BJ (cell line): ENCODE results near the gene PLEKHG3. TPM values are rescaled to one million over a fixed set of nuclear protein-coding genes. Genes with fewer than 3 reads are reported as not detected.

ENCODE experiments used
- CTCF ChIA-PET: fragments of 350-600 bp; formaldehyde crosslinking; extraction: SDS; loops from one replicate; lab custom pipeline; 2021; ENCODE audit warnings: antibody characterized with exemption, inconsistent platforms; lab: Yijun Ruan, JAX
- POLR2A ChIA-PET: fragments of 300-600 bp; sonication (Branson Sonifier 250); formaldehyde crosslinking; extraction: SDS; loops from one replicate; lab custom pipeline; 2021; ENCODE audit warnings: antibody characterized with exemption; lab: Charles Lee
- DNase-seq: peaks from one replicate; pipeline ENCODE4 v3.0.0-alpha.2; 2011; ENCODE audit warnings: low read depth
- H3K27me3 ChIP-seq: 2 replicates; pipeline ENCODE4 v1.6.0; 2011; ENCODE audit warnings: low read length; ENCODE audit not compliant: control insufficient read depth, insufficient read depth
- H3K36me3 ChIP-seq: 2 replicates; pipeline ENCODE4 v1.5.1; 2011; ENCODE audit warnings: low read length; ENCODE audit not compliant: control insufficient read depth, insufficient read depth
- H3K4me3 ChIP-seq: 2 replicates; pipeline ENCODE4 v1.5.1; 2011; ENCODE audit warnings: low read depth, mild to moderate bottlenecking, control low read depth, low read length
- CTCF ChIP-seq: IDR thresholded peaks from 2 replicates; pipeline ENCODE4 v1.5.1; 2011; ENCODE audit warnings: low read depth, mild to moderate bottlenecking, control low read depth, inconsistent platforms, low read length, moderate library complexity; ENCODE audit not compliant: insufficient read depth
- polyA plus RNA-seq: library from polyadenylated mRNA; depleted of rRNA; stranded (reverse); fragments of >200 nt; gene quantifications from 2 replicates; pipeline ENCODE4 v1.2.3, GENCODE V29; 2011

PLEKHG3 gene
- polyA plus RNA-seq, 1 experiment = 12.4 TPM

- DNase-seq = no peak
- Histone ChIP-seq H3K4me3 (no peak overlapping the region), H3K36me3 (peaks cover 2% of the 10 kb centered on the region; the same call in 1 of the 2 replicates), H3K27me3 (no peaks in the 10 kb centered on the region)
- POLR2A ChIA-PET = no interaction called here
- CTCF ChIA-PET = interaction anchor here (0.8 to 1.5 kb wide), 5 partner anchors 9 to 35 kb away, joined by 3 to 7 read pairs (median 4); no protein-coding TSS in a partner anchor
- no peak for TF ChIP-seq CTCF
These were observed 21.1 kb downstream of the PLEKHG3 start for GRCh38 chr14:64725261-64725815.

- TF ChIP-seq CTCF = no peak
- DNase-seq = no peak
- Histone ChIP-seq H3K36me3 (peaks cover 2% of the 10 kb centered on the region; the same call in 1 of the 2 replicates), H3K27me3 (no peaks in the 10 kb centered on the region), H3K4me3 (no peak overlapping the region)
- POLR2A ChIA-PET = no interaction called here
- CTCF ChIA-PET = interaction anchor here (1.2 to 1.5 kb wide), 4 partner anchors 8 to 35 kb away, joined by 3 to 7 read pairs (median 4); no protein-coding TSS in a partner anchor
These were observed 21.8 kb downstream of the PLEKHG3 start for GRCh38 chr14:64725879-64726584.

- CTCF ChIA-PET = no interaction called here
- H3K27me3 ChIP-seq = no peaks in the 10 kb centered on the region
- POLR2A ChIA-PET = no interaction called here
- no peak overlapping the region for H3K4me3 ChIP-seq
- no peak for DNase-seq
- no peak for TF ChIP-seq CTCF
- peaks cover 4% of the 10 kb centered on the region for H3K36me3 ChIP-seq
These were observed 22.3 kb downstream of the PLEKHG3 start for GRCh38 chr14:64726585-64726890.

- ChIA-PET CTCF (no interaction called here), POLR2A (no interaction called here)
- DNase-seq = no peak
- TF ChIP-seq CTCF = no peak
- peaks cover 7% of the 10 kb centered on the region for H3K36me3 ChIP-seq
- H3K4me3 ChIP-seq = no peak overlapping the region
- no peaks in the 10 kb centered on the region for H3K27me3 ChIP-seq
These were observed 23.4 kb downstream of the PLEKHG3 start for GRCh38 chr14:64727551-64728071.

- H3K36me3 ChIP-seq = peaks cover 8% of the 10 kb centered on the region
- no peak for TF ChIP-seq CTCF
- DNase-seq = no peak
- H3K27me3 ChIP-seq = no peaks in the 10 kb centered on the region
- ChIA-PET POLR2A (no interaction called here), CTCF (no interaction called here)
- no peak overlapping the region for H3K4me3 ChIP-seq
These were observed 23.9 kb downstream of the PLEKHG3 start for GRCh38 chr14:64728106-64728505.
